HEK293 (cell line): ENCODE results near the gene AFG3L2.

Experiments used
- CTCF ChIA-PET: fragments of 350-600 bp; formaldehyde crosslinking; extraction: SDS; loops from one replicate; lab custom pipeline; 2021; ENCODE audit warnings: antibody characterized with exemption; lab: Yijun Ruan, JAX
- POLR2A ChIA-PET: fragments of 300-600 bp; formaldehyde crosslinking; extraction: SDS; loops from one replicate; lab custom pipeline; 2020; ENCODE audit warnings: antibody characterized with exemption, inconsistent platforms; lab: Yijun Ruan, JAX
- H3K27ac ChIP-seq: fragments of 200-500 bp; sonication (Bioruptor generic); 2 replicates; pipeline ENCODE4 v1.5.1; 2014; ENCODE audit warnings: low read depth, low read length, control low read depth, inconsistent platforms; ENCODE audit errors: extremely low read depth
- H3K36me3 ChIP-seq, 2 experiments: fragments of 200-500 bp in 1 of 2; sonication (Bioruptor generic) in 1 of 2; 1 replicate in 1 of 2; 2 replicates in 1 of 2; pipeline ENCODE4 v1.5.1; 2014 to 2017; ENCODE audit warnings: inconsistent platforms in 2 of 2, low read length in 2 of 2; ENCODE audit not compliant: control insufficient read depth in 2 of 2, insufficient read depth in 1 of 2
- H3K4me1 ChIP-seq: fragments of 200-500 bp; sonication (Bioruptor generic); 2 replicates; pipeline ENCODE4 v1.5.1; 2014; ENCODE audit warnings: mild to moderate bottlenecking, low read length, inconsistent platforms; ENCODE audit not compliant: control insufficient read depth, insufficient read depth
- H3K4me3 ChIP-seq: 2 replicates; pipeline ENCODE4 v1.5.1; 2011; ENCODE audit warnings: low read depth, mild to moderate bottlenecking, control low read depth, low read length, moderate library complexity
- H3K9me3 ChIP-seq: fragments of 200-500 bp; sonication (Bioruptor generic); 2 replicates; pipeline ENCODE4 v1.5.1; 2014; ENCODE audit warnings: low read depth, low read length, inconsistent platforms; ENCODE audit not compliant: control insufficient read depth, insufficient read depth
- BCL11A ChIP-seq: fragments of 450-650 bp; formaldehyde crosslinking; IDR thresholded peaks from 2 replicates; pipeline ENCODE4 v1.5.1; 2016; ENCODE audit warnings: low read depth, missing biosample characterization, missing genetic modification characterization
- EGR2 ChIP-seq: fragments of 450-650 bp; formaldehyde crosslinking; IDR thresholded peaks from 2 replicates; pipeline ENCODE4 v1.5.1; 2016; ENCODE audit warnings: low read depth, missing biosample characterization, missing genetic modification characterization
- GLIS2 ChIP-seq: fragments of 450-650 bp; formaldehyde crosslinking; IDR thresholded peaks from 2 replicates; pipeline ENCODE4 v1.5.1; 2016; ENCODE audit warnings: missing biosample characterization, missing genetic modification characterization
- HOXA7 ChIP-seq: sonication (generic); formaldehyde crosslinking; IDR thresholded peaks from 2 replicates; pipeline ENCODE4 v1.8.1; 2022; ENCODE audit warnings: missing genetic modification reagents, borderline replicate concordance
- KLF17 ChIP-seq: fragments of 450-650 bp; formaldehyde crosslinking; IDR thresholded peaks from 2 replicates; pipeline ENCODE4 v1.5.1; 2016; ENCODE audit warnings: missing biosample characterization, missing genetic modification characterization
- SCRT1 ChIP-seq: fragments of 450-650 bp; formaldehyde crosslinking; IDR thresholded peaks from 2 replicates; pipeline ENCODE4 v1.5.1; 2016; ENCODE audit warnings: missing biosample characterization, missing genetic modification characterization, borderline replicate concordance
- SP2 ChIP-seq: fragments of 450-650 bp; formaldehyde crosslinking; IDR thresholded peaks from 2 replicates; pipeline ENCODE4 v1.5.1; 2016; ENCODE audit warnings: missing biosample characterization, missing genetic modification characterization
- ZBTB17 ChIP-seq: fragments of 450-650 bp; formaldehyde crosslinking; IDR thresholded peaks from 2 replicates; pipeline ENCODE4 v1.5.1; 2016; ENCODE audit warnings: missing biosample characterization, missing genetic modification characterization
- ZBTB7A ChIP-seq: fragments of 450-650 bp; formaldehyde crosslinking; IDR thresholded peaks from 2 replicates; pipeline ENCODE4 v1.5.1; 2016; ENCODE audit warnings: low read depth, missing biosample characterization, missing genetic modification characterization
- ZFHX2 ChIP-seq: fragments of 450-650 bp; formaldehyde crosslinking; conservative IDR thresholded peaks from 2 replicates; pipeline ENCODE4 v1.5.1; 2016; ENCODE audit warnings: missing biosample characterization, missing genetic modification characterization
- ZFP37 ChIP-seq: fragments of 450-650 bp; formaldehyde crosslinking; IDR thresholded peaks from 2 replicates; pipeline ENCODE4 v1.5.1; 2016; ENCODE audit warnings: missing biosample characterization, missing genetic modification characterization
- ZNF121 ChIP-seq: fragments of 450-650 bp; formaldehyde crosslinking; IDR thresholded peaks from 2 replicates; pipeline ENCODE4 v1.5.1; 2016; ENCODE audit warnings: missing biosample characterization, missing genetic modification characterization
- ZNF155 ChIP-seq: fragments of 450-650 bp; formaldehyde crosslinking; IDR thresholded peaks from 2 replicates; pipeline ENCODE4 v1.5.1; 2016; ENCODE audit warnings: missing biosample characterization, missing genetic modification characterization
- ZNF174 ChIP-seq: fragments of 450-650 bp; formaldehyde crosslinking; IDR thresholded peaks from 2 replicates; pipeline ENCODE4 v1.5.0; 2017; ENCODE audit warnings: missing biosample characterization, mild to moderate bottlenecking, missing genetic modification characterization
- ZNF239 ChIP-seq: fragments of 450-650 bp; formaldehyde crosslinking; IDR thresholded peaks from 2 replicates; pipeline ENCODE4 v1.5.1; 2016; ENCODE audit warnings: missing biosample characterization, missing genetic modification characterization
- ZNF24 ChIP-seq: fragments of 450-650 bp; formaldehyde crosslinking; IDR thresholded peaks from 2 replicates; pipeline ENCODE4 v1.5.1; 2016; ENCODE audit warnings: missing biosample characterization, missing genetic modification characterization
- ZNF248 ChIP-seq: fragments of 450-650 bp; formaldehyde crosslinking; IDR thresholded peaks from 2 replicates; pipeline ENCODE4 v1.5.1; 2017; ENCODE audit warnings: missing biosample characterization, missing genetic modification characterization
- ZNF266 ChIP-seq: fragments of 450-650 bp; formaldehyde crosslinking; IDR thresholded peaks from 2 replicates; pipeline ENCODE4 v1.5.1; 2016; ENCODE audit warnings: missing biosample characterization, missing genetic modification characterization, low read depth
- ZNF37A ChIP-seq: fragments of 450-650 bp; IDR thresholded peaks from 2 replicates; pipeline ENCODE4 v1.5.1; 2018; ENCODE audit warnings: missing biosample characterization, missing genetic modification characterization
- ZNF510 ChIP-seq: fragments of 450-650 bp; formaldehyde crosslinking; IDR thresholded peaks from 2 replicates; pipeline ENCODE4 v1.5.1; 2018; ENCODE audit warnings: mild to moderate bottlenecking, missing genetic modification characterization, missing biosample characterization; ENCODE audit not compliant: insufficient replicate concordance
- ZNF621 ChIP-seq: fragments of 450-650 bp; formaldehyde crosslinking; IDR thresholded peaks from 2 replicates; pipeline ENCODE4 v1.5.1; 2017; ENCODE audit warnings: missing biosample characterization, missing genetic modification characterization
- ZNF623 ChIP-seq: fragments of 450-650 bp; formaldehyde crosslinking; IDR thresholded peaks from 2 replicates; pipeline ENCODE4 v1.5.1; 2016; ENCODE audit warnings: missing biosample characterization, missing genetic modification characterization
- ZNF658 ChIP-seq: fragments of 450-650 bp; formaldehyde crosslinking; IDR thresholded peaks from 2 replicates; pipeline ENCODE4; 2016; ENCODE audit warnings: missing biosample characterization, missing genetic modification characterization
- ZNF664 ChIP-seq: fragments of 450-650 bp; formaldehyde crosslinking; IDR thresholded peaks from 2 replicates; pipeline ENCODE4 v1.5.1; 2016; ENCODE audit warnings: missing biosample characterization, missing genetic modification characterization
- ZNF701 ChIP-seq: fragments of 450-650 bp; formaldehyde crosslinking; IDR thresholded peaks from 2 replicates; pipeline ENCODE4 v1.5.1; 2016; ENCODE audit warnings: missing biosample characterization, missing genetic modification characterization
- ZNF791 ChIP-seq: fragments of 450-650 bp; formaldehyde crosslinking; IDR thresholded peaks from 2 replicates; pipeline ENCODE4 v1.5.1; 2016; ENCODE audit warnings: missing biosample characterization, missing genetic modification characterization
- TF ChIP-seq, protein P1 (sequence below): fragments of 450-650 bp; formaldehyde crosslinking; IDR thresholded peaks from 2 replicates; pipeline ENCODE4 v1.5.1; 2017; ENCODE audit warnings: missing biosample characterization, missing genetic modification characterization
- TF ChIP-seq, protein P2 (sequence below): fragments of 450-650 bp; formaldehyde crosslinking; IDR thresholded peaks from 2 replicates; pipeline ENCODE4 v1.5.1; 2016; ENCODE audit warnings: missing biosample characterization, missing genetic modification characterization, borderline replicate concordance

The AFG3L2 gene

DNA sequence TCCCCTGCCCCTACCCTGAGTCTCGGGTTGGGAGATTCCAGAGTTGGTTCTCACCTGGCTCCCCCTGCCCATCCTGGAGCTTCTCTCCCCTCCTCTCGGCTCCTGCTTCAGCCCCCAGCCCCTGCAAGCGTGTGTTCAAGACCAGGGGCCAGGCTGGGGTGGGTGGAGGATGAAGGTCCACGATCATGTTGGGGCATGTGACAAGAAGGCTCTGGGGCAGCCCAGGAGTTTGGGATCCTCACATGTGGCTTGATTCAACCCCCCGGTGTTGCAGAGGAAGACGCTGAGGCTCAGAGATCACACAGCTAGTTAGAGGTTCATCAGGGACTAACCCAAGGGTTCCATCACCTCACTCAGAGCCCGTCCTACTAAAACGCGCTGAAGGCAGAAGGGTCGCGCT lies 83.2 kb downstream of the AFG3L2 start:
- ChIA-PET CTCF (interaction anchor here (0.7 to 1.7 kb wide), 3 partner anchors 10 to 1264 kb away, joined by 4 to 7 read pairs (median 5); no protein-coding TSS in a partner anchor), POLR2A (no interaction called here)
- Histone ChIP-seq H3K27ac (no peak overlapping the region), H3K4me3 (no peak overlapping the region), H3K4me1 (no peaks in the 10 kb centered on the region), H3K9me3 (no peaks in the 10 kb centered on the region), H3K36me3 (no peaks in the 10 kb centered on the region)
- no peak for TF ChIP-seq ZBTB17 (tag by site-specific recombination)
- no peak for TF ChIP-seq GLIS2
- TF ChIP-seq, protein P1, sequence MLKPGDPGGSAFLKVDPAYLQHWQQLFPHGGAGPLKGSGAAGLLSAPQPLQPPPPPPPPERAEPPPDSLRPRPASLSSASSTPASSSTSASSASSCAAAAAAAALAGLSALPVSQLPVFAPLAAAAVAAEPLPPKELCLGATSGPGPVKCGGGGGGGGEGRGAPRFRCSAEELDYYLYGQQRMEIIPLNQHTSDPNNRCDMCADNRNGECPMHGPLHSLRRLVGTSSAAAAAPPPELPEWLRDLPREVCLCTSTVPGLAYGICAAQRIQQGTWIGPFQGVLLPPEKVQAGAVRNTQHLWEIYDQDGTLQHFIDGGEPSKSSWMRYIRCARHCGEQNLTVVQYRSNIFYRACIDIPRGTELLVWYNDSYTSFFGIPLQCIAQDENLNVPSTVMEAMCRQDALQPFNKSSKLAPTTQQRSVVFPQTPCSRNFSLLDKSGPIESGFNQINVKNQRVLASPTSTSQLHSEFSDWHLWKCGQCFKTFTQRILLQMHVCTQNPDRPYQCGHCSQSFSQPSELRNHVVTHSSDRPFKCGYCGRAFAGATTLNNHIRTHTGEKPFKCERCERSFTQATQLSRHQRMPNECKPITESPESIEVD (tag by site-specific recombination), result no peak
- no peak for TF ChIP-seq SCRT1 (tag by site-specific recombination)
- no peak for TF ChIP-seq KLF17 (tag by site-specific recombination)
- TF ChIP-seq ZNF239 (tag by site-specific recombination), result no peak
- no peak for TF ChIP-seq ZNF658 (tag by site-specific recombination)
- TF ChIP-seq ZNF791 (tag by site-specific recombination), result no peak
- TF ChIP-seq ZFP37 (tag by site-specific recombination), result no peak
- no peak for TF ChIP-seq ZNF121 (tag by site-specific recombination)
- TF ChIP-seq ZNF510 (tag by site-specific recombination), result no peak
- TF ChIP-seq ZNF266, result no peak
- no peak for TF ChIP-seq ZNF701 (tag by site-specific recombination)

DNA sequence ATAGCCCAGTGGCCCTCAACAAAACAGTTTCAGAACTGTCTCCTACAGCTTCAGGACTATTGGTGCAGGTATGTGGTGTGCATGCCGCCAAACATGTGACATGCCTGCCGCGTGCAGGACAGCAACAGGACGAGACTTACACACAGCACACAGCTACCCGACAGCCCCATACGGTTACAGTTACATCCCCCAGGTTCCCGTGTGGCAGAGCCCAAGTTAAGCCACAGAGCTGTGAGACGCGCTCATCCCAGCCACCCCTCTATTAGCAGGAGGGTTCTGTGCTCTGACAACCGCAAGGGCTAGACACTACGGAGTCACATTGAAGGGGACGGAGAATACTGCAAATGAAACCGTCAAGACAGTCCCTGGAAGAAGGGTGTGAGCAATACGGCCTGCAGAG lies 85.3 kb downstream of the AFG3L2 start:
- Histone ChIP-seq H3K4me3 (no peak overlapping the region), H3K4me1 (no peaks in the 10 kb centered on the region), H3K27ac (no peak overlapping the region), H3K36me3 (no peaks in the 10 kb centered on the region), H3K9me3 (no peaks in the 10 kb centered on the region)
- ChIA-PET POLR2A (interaction anchor here (0.7 to 0.8 kb wide), 5 partner anchors 13 to 1125 kb away, joined by 3 to 5 read pairs (median 3); partner anchors contain the start of genes PRELID3A and SEH1L), CTCF (interaction anchor here (0.9 to 1.4 kb wide), 3 partner anchors 10 to 36 kb away, joined by 3 to 4 read pairs (median 3); no protein-coding TSS in a partner anchor)
- TF ChIP-seq ZNF664 (tag by site-specific recombination) (no peak), SP2 (no peak), ZNF248 (tag by site-specific recombination) (no peak), ZNF174 (tag by site-specific recombination) (no peak), HOXA7 (CRISPR knock-in tag) (no peak), ZNF239 (tag by site-specific recombination) (no peak), ZNF623 (no peak), ZBTB7A (tag by site-specific recombination) (no peak), EGR2 (tag by site-specific recombination) (no peak), ZNF37A (tag by site-specific recombination) (no peak), ZFHX2 (tag by site-specific recombination) (no peak), BCL11A (tag by site-specific recombination) (no peak), ZNF24 (tag by site-specific recombination) (no peak), ZNF621 (no peak), ZNF658 (tag by site-specific recombination) (no peak), ZNF155 (tag by site-specific recombination) (no peak)
- TF ChIP-seq, protein P2, sequence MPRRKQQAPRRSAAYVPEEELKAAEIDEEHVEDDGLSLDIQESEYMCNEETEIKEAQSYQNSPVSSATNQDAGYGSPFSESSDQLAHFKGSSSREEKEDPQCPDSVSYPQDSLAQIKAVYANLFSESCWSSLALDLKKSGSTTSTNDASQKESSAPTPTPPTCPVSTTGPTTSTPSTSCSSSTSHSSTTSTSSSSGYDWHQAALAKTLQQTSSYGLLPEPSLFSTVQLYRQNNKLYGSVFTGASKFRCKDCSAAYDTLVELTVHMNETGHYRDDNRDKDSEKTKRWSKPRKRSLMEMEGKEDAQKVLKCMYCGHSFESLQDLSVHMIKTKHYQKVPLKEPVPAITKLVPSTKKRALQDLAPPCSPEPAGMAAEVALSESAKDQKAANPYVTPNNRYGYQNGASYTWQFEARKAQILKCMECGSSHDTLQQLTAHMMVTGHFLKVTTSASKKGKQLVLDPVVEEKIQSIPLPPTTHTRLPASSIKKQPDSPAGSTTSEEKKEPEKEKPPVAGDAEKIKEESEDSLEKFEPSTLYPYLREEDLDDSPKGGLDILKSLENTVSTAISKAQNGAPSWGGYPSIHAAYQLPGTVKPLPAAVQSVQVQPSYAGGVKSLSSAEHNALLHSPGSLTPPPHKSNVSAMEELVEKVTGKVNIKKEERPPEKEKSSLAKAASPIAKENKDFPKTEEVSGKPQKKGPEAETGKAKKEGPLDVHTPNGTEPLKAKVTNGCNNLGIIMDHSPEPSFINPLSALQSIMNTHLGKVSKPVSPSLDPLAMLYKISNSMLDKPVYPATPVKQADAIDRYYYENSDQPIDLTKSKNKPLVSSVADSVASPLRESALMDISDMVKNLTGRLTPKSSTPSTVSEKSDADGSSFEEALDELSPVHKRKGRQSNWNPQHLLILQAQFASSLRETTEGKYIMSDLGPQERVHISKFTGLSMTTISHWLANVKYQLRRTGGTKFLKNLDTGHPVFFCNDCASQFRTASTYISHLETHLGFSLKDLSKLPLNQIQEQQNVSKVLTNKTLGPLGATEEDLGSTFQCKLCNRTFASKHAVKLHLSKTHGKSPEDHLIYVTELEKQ (tag by site-specific recombination), result no peak
